IMR-90 (cell line): ENCODE results near the gene ADCYAP1R1. TPM values are rescaled to one million over a fixed set of nuclear protein-coding genes. Genes with fewer than 3 reads are reported as not detected.

ENCODE experiments used
- ATAC-seq: fragments of 200-7000 bp; cut with Tn5 transposase; 2 replicates; pipeline ENCODE4 v1.9.1; 2020; ENCODE audit warnings: low read depth, mild to moderate bottlenecking, moderate library complexity
- BruUV-seq: library from RNA; stranded (reverse); fragments of 400-500 nt; replicated peaks from 2 replicates; lab custom pipeline; 2021; lab: Mats Ljungman, UMichigan
- CTCF ChIA-PET: fragments of 300-600 bp; formaldehyde crosslinking; extraction: SDS; loops from one replicate; lab custom pipeline; 2021; ENCODE audit warnings: antibody characterized with exemption; lab: Yijun Ruan, JAX
- POLR2A ChIA-PET: fragments of 300-600 bp; sonication (Branson Sonifier 250); formaldehyde crosslinking; loops from one replicate; lab custom pipeline; 2022; ENCODE audit warnings: antibody characterized with exemption; ENCODE audit not compliant: unreplicated experiment; lab: Charles Lee
- DNase-seq: peaks from one replicate; pipeline ENCODE4 v3.0.0; 2013
- H2AFZ ChIP-seq: replicated peaks from 2 replicates; pipeline ENCODE3; 2013; ENCODE audit warnings: low read length, mild to moderate bottlenecking; ENCODE audit not compliant: poor library complexity
- H2AK5ac ChIP-seq: 2 replicates; pipeline ENCODE4 v1.6.1; 2013; ENCODE audit warnings: low read depth, low read length, inconsistent platforms
- H2AK9ac ChIP-seq: replicated peaks from 2 replicates; pipeline ENCODE3; 2013; ENCODE audit warnings: mild to moderate bottlenecking, low read depth, low read length, moderate library complexity; ENCODE audit not compliant: poor library complexity
- H2BK120ac ChIP-seq: 2 replicates; pipeline ENCODE4 v1.6.1; 2013; ENCODE audit warnings: low read depth, low read length, inconsistent platforms
- H2BK15ac ChIP-seq: 3 replicates; pipeline ENCODE4 v1.6.1; 2013; ENCODE audit warnings: low read depth, low read length, inconsistent platforms
- H2BK20ac ChIP-seq: 2 replicates; pipeline ENCODE4 v1.6.1; 2013; ENCODE audit warnings: low read depth, mild to moderate bottlenecking, inconsistent platforms, low read length, moderate library complexity
- H2BK5ac ChIP-seq: 2 replicates; pipeline ENCODE4 v1.6.1; 2013; ENCODE audit warnings: mild to moderate bottlenecking, low read depth, low read length, inconsistent platforms; ENCODE audit not compliant: poor library complexity, severe bottlenecking
- H3K14ac ChIP-seq: replicated peaks from 2 replicates; pipeline ENCODE4 v1.6.1; 2013; ENCODE audit warnings: low read depth, low read length, inconsistent platforms
- H3K18ac ChIP-seq: 2 replicates; pipeline ENCODE4 v1.6.1; 2013; ENCODE audit warnings: low read depth, low read length, control low read depth
- H3K23ac ChIP-seq: 2 replicates; pipeline ENCODE4 v1.6.1; 2013; ENCODE audit warnings: low read depth, low read length, inconsistent platforms
- H3K27ac ChIP-seq: 2 replicates; pipeline ENCODE4 v1.5.1; 2013; ENCODE audit warnings: mild to moderate bottlenecking, control low read depth, low read length; ENCODE audit not compliant: insufficient read depth
- H3K27me3 ChIP-seq: 2 replicates; pipeline ENCODE4 v1.6.1; 2013; ENCODE audit warnings: low read length; ENCODE audit not compliant: control insufficient read depth, insufficient read depth
- H3K36me3 ChIP-seq: 2 replicates; pipeline ENCODE4 v1.6.1; 2013; ENCODE audit warnings: low read length, mixed read lengths; ENCODE audit not compliant: control insufficient read depth, insufficient read depth
- H3K4ac ChIP-seq: 2 replicates; pipeline ENCODE4 v1.6.1; 2013; ENCODE audit warnings: low read depth, low read length, inconsistent platforms
- H3K4me1 ChIP-seq: 2 replicates; pipeline ENCODE4 v1.6.1; 2013; ENCODE audit warnings: low read length, mixed read lengths; ENCODE audit not compliant: control insufficient read depth, insufficient read depth
- H3K4me2 ChIP-seq: 2 replicates; pipeline ENCODE4 v1.6.1; 2013; ENCODE audit warnings: low read depth, mild to moderate bottlenecking, control low read depth, low read length, moderate library complexity
- H3K4me3 ChIP-seq: 2 replicates; pipeline ENCODE4 v1.5.1; 2013; ENCODE audit warnings: low read depth, mild to moderate bottlenecking, control low read depth, low read length, moderate library complexity; ENCODE audit not compliant: insufficient read depth
- H3K56ac ChIP-seq: 2 replicates; pipeline ENCODE4 v1.6.1; 2013; ENCODE audit warnings: low read length, inconsistent platforms; ENCODE audit not compliant: insufficient read depth; ENCODE audit errors: extremely low read depth
- H3K79me1 ChIP-seq, 2 experiments: 2 replicates each; pipeline ENCODE4 v1.6.1; 2013; ENCODE audit warnings: low read length in 2 of 2, inconsistent platforms in 1 of 2, low read depth in 1 of 2
- H3K9ac ChIP-seq: 2 replicates; pipeline ENCODE4 v1.6.1; 2013; ENCODE audit warnings: low read depth, low read length, control low read depth
- H3K9me1 ChIP-seq: 2 replicates; pipeline ENCODE4 v1.6.1; 2013; ENCODE audit warnings: low read length, inconsistent platforms; ENCODE audit not compliant: insufficient read depth
- H3K9me3 ChIP-seq: 2 replicates; pipeline ENCODE4 v1.6.1; 2013; ENCODE audit warnings: low read length; ENCODE audit not compliant: control insufficient read depth, insufficient read depth
- H4K20me1 ChIP-seq: 2 replicates; pipeline ENCODE4 v1.6.1; 2013; ENCODE audit warnings: low read length, inconsistent platforms; ENCODE audit not compliant: insufficient read depth
- H4K5ac ChIP-seq: 2 replicates; pipeline ENCODE4 v1.6.1; 2013; ENCODE audit warnings: mild to moderate bottlenecking, low read depth, low read length, control low read depth
- H4K8ac ChIP-seq, 2 experiments: 2 replicates each; pipeline ENCODE4 v1.6.1; 2013; ENCODE audit warnings: low read depth in 2 of 2, low read length in 2 of 2, control low read depth in 1 of 2, inconsistent platforms in 1 of 2
- H4K91ac ChIP-seq: 2 replicates; pipeline ENCODE4 v1.6.1; 2013; ENCODE audit warnings: low read depth, low read length, inconsistent platforms; ENCODE audit not compliant: insufficient read depth
- BHLHE40 ChIP-seq: fragments of 150-350 bp; IDR thresholded peaks from 2 replicates; pipeline ENCODE4 v1.6.1; 2016; ENCODE audit warnings: mild to moderate bottlenecking, low read depth, low read length
- CEBPB ChIP-seq: IDR thresholded peaks from 2 replicates; pipeline ENCODE4 v1.6.1; 2012; ENCODE audit warnings: low read depth, low read length, improper control_type of control experiment
- CHD1 ChIP-seq: IDR thresholded peaks from 2 replicates; pipeline ENCODE4 v1.6.1; 2012; ENCODE audit warnings: low read depth, low read length, improper control_type of control experiment
- CTCF ChIP-seq: conservative IDR thresholded peaks from 2 replicates; pipeline ENCODE4 v1.5.1; 2012; ENCODE audit warnings: mild to moderate bottlenecking, low read depth, low read length, improper control_type of control experiment
- ELK1 ChIP-seq: fragments of 150-350 bp; IDR thresholded peaks from 2 replicates; pipeline ENCODE4 v1.6.1; 2016; ENCODE audit warnings: low read depth, mild to moderate bottlenecking, low read length, moderate library complexity, borderline replicate concordance
- FOS ChIP-seq: fragments of 150-350 bp; IDR thresholded peaks from 2 replicates; pipeline ENCODE4 v1.6.1; 2016; ENCODE audit warnings: low read depth, low read length
- MAFK ChIP-seq: IDR thresholded peaks from 2 replicates; pipeline ENCODE4 v1.6.1; 2012; ENCODE audit warnings: low read depth, low read length, improper control_type of control experiment
- MAZ ChIP-seq: IDR thresholded peaks from 2 replicates; pipeline ENCODE4 v1.6.1; 2012; ENCODE audit warnings: low read depth, mild to moderate bottlenecking, low read length, improper control_type of control experiment, moderate library complexity, borderline replicate concordance
- MXI1 ChIP-seq: IDR thresholded peaks from 2 replicates; pipeline ENCODE4 v1.6.1; 2012; ENCODE audit warnings: low read depth, mild to moderate bottlenecking, low read length, moderate library complexity, borderline replicate concordance
- NFE2L2 ChIP-seq: fragments of 150-350 bp; IDR thresholded peaks from 2 replicates; pipeline ENCODE4 v1.6.1; 2016; ENCODE audit warnings: low read depth, mild to moderate bottlenecking, low read length
- POLR2A ChIP-seq: IDR thresholded peaks from 2 replicates; pipeline ENCODE4 v1.6.1; 2012; ENCODE audit warnings: mild to moderate bottlenecking, low read depth, low read length
- RAD21 ChIP-seq: IDR thresholded peaks from 2 replicates; pipeline ENCODE4 v1.6.1; 2012; ENCODE audit warnings: low read length, improper control_type of control experiment
- RCOR1 ChIP-seq: IDR thresholded peaks from 2 replicates; pipeline ENCODE4 v1.6.1; 2012; ENCODE audit warnings: mild to moderate bottlenecking, low read length, improper control_type of control experiment; ENCODE audit not compliant: insufficient replicate concordance
- RFX5 ChIP-seq: IDR thresholded peaks from 2 replicates; pipeline ENCODE4 v1.8.0; 2012; ENCODE audit warnings: low read depth, mild to moderate bottlenecking, low read length, moderate library complexity
- SMC3 ChIP-seq: fragments of 150-350 bp; IDR thresholded peaks from 2 replicates; pipeline ENCODE4 v1.6.1; 2016; ENCODE audit warnings: low read depth, mild to moderate bottlenecking, antibody characterized with exemption, low read length, moderate library complexity
- USF2 ChIP-seq: fragments of 150-350 bp; IDR thresholded peaks from 2 replicates; pipeline ENCODE4 v1.6.1; 2017; ENCODE audit warnings: mild to moderate bottlenecking, antibody characterized with exemption, low read length, low read depth
- WGBS, 2 experiments: methylation state at CpG; one replicate each; pipeline versions ENCODE4 v1.1.5 to v1.1.7; 2013; ENCODE audit warnings: missing lambda C conversion rate in 2 of 2; ENCODE audit not compliant: insufficient read length in 1 of 2; ENCODE audit errors: extremely low coverage in 2 of 2; 5-methylcytosine and 5-hydroxymethylcytosine counted together
- dilution Hi-C: fragments of 300-500 bp; cut with HindIII; formaldehyde crosslinking; loops from one replicate; pipeline ENCODE4 v1.14.3; 2018; ENCODE audit warnings: low sequenced_read_pairs; ENCODE audit not compliant: unreplicated experiment
- in situ Hi-C: fragments of 300-500 bp; cut with MboI; formaldehyde crosslinking; loops from 3 replicates; pipeline ENCODE4 v1.14.3; 2019; ENCODE audit warnings: low sequenced_read_pairs, inconsistent platforms, mixed read lengths
- intact Hi-C: fragments of 100-400 bp; cut with micrococcal nuclease; formaldehyde crosslinking; loops from 2 replicates; pipeline ENCODE4 v1.10.0; 2022
- polyA plus RNA-seq, 3 experiments: library from polyadenylated mRNA; depleted of rRNA; stranded (reverse); fragments of >200 nt; gene quantifications; 2 replicates each; pipeline ENCODE4 v1.2.3, GENCODE V29; 2012; ENCODE audit warnings: low replicate concordance in 1 of 3
- total RNA-seq: library from RNA; depleted of rRNA; stranded (reverse); fragments of >200 nt; gene quantifications from 2 replicates; pipeline ENCODE4 v1.2.3, GENCODE V29; 2012

ADCYAP1R1 gene
- total and polyA plus RNA-seq, 2 of the 4 experiments (the other 2 are of a cell fraction): not detected

GRCh38 chr7:31046723-31047122 lies 5.4 kb upstream of the ADCYAP1R1 start:
- H2AFZ ChIP-seq: no peak overlapping the region
- H2BK5ac ChIP-seq: no peak overlapping the region
- BruUV-seq: no TSS peak
- intact Hi-C loops (no loop called here), in situ Hi-C loops (no loop called here), dilution Hi-C loops (no loop called here)
- DNase-seq (no peak), ATAC-seq (no peak)
- H2AK9ac ChIP-seq: no peak overlapping the region
- ChIA-PET POLR2A (no interaction called here), CTCF (interaction anchor here (0.6 kb wide), 1 partner anchor 26 kb away, joined by 4 read pairs; no protein-coding TSS in a partner anchor)
- H3K79me1 ChIP-seq: no peaks in the 10 kb centered on the region
- H3K56ac ChIP-seq: no peak overlapping the region
- H3K9me3 ChIP-seq: no peaks in the 10 kb centered on the region
- no peak overlapping the region for H3K9ac ChIP-seq
- H2BK15ac ChIP-seq: no peak overlapping the region
- TF ChIP-seq SMC3 (no peak), FOS (no peak), RAD21 (no peak), USF2 (no peak), RCOR1 (no peak), BHLHE40 (no peak), MAZ (no peak), MXI1 (no peak), CEBPB (no peak), ELK1 (no peak), NFE2L2 (no peak), POLR2A (no peak), MAFK (no peak), RFX5 (no peak), CHD1 (no peak), CTCF (no peak)
- H2BK120ac ChIP-seq: no peak overlapping the region
- H3K36me3 ChIP-seq: no peaks in the 10 kb centered on the region
- H3K9me1 ChIP-seq: no peaks in the 10 kb centered on the region
- H3K4me3 ChIP-seq: no peak overlapping the region
- H4K20me1 ChIP-seq: no peaks in the 10 kb centered on the region
- no peak overlapping the region for H3K23ac ChIP-seq
- no peak overlapping the region for H2AK5ac ChIP-seq
- H4K8ac ChIP-seq: no peak overlapping the region
- H3K27ac ChIP-seq: no peak overlapping the region
- no peak overlapping the region for H3K18ac ChIP-seq
- no peak overlapping the region for H3K14ac ChIP-seq
- H3K4me1 ChIP-seq: no peaks in the 10 kb centered on the region
- H3K4me2 ChIP-seq: no peak overlapping the region
- peaks cover 25% of the 10 kb centered on the region for H3K27me3 ChIP-seq
- no peak overlapping the region for H4K91ac ChIP-seq
- WGBS, 2 experiments: 70% methylated on average over 2 of the region's 5 CpGs; no CpG with 5 or more reads in 1 of the 2 experiments
- no peak overlapping the region for H4K5ac ChIP-seq
- H3K4ac ChIP-seq: no peak overlapping the region
- H2BK20ac ChIP-seq: no peak overlapping the region
